ENCODE results near the gene GPC3.
"Not testable (repeated sequence)": the region's sequence is repeated elsewhere in the genome, so short reads cannot be mapped to it uniquely, and the experiment has no call there.

Gene GPC3

DNA sequence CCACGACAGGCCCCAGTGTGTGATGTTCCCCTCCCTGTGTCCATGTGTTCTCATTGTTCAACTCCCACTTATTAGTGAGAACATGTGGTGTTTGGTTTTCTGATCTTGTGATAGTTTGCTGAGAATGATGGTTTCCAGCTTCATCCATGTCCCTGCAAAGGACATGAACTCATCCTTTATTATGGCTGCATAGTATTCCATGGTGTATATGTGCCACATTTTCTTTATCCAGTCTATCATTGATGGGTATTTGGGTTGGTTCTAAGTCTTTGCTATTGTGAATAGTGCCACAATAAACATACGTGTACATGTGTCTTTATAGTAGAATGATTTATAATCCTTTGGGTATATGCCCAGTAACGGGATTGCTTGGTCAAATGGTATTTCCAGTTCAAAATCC is 97.3 kb downstream of the GPC3 start:
- DNase-seq (ENCODE audit: low read depth, low spot score) = not testable (repeated sequence)

DNA sequence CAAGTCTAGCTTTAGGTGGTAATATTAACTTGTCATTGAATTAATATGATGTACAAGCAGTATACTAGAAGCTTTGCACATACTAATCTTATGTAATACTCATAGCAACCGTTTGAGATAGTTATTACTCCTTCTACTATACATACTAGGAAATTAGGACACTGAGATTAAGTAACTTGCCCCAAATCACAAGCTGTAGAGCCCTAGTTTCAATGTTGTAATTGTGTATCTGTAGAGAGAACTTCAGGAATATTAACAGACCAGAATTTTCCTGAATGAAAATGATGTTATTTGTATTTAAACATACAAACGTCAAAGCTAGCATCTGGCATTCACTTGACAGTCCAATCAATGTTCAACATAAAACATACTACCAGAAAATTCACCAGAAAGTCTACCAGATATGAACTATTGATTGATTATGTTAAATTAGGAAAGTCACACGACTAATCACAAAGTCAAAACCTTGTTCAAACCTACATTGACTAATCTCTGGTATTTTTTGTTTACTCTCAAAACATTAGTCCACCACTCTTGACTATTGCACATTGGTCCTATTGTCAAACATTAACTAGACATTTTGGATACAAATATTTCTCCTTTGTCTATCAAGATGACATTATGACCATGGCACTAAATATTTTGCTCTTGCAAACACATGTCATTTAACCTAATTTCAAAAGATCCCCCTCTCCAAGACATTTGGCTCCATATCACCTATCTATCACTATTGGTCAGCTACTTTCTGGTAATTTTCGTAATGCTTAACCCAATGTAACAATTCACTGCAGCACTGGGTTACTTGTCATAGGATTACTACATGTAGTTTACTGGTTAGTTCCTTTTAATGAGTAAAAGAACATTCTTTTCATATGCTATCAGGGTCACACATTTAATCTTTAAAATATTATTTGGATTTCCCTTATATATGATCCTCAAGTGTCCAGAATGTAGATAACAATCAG is 100.7 kb downstream of the GPC3 start:
- DNase-seq (ENCODE audit: low read depth, low spot score) = no peak

DNA sequence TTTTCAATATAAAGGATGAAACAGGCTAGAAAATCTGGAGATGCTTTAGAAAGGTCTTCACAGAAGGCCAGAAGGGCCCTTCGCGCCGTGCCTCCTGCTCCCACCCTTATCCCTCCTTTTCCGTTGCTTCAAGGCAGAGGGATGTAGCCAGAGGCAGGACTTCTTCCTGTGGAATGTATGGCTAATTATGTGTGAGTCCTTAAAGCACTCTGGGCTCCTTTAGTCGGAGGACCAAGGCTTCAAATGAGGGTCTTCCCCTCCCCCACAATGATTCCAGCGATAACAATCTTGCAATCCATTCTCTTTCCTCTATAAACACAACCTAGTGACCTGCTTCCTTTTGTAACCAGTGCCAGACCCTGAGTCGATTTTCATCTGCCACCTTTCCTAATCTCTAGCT is 103.5 kb downstream of the GPC3 start:
- no peak for DNase-seq (ENCODE audit: low read depth, low spot score)

DNA sequence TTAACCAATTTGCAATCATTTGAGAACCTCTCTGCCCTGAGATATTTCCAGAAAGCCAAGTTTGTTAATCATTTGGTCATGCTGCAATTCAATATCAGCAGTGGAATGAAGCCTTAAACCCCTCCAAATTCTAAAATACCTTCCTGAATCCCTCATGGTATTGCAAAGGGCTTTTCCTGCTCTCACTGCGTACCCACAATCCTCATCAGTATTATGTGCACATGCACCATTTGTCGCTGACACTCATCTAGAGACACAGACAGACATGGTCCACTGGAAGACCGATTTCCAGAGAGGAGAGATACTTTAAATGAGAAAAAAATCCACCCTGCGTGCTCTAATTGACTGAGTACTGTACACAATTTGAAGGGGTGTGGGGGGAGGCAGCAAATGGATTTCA is 104.4 kb downstream of the GPC3 start:
- DNase-seq (ENCODE audit: low read depth, low spot score) = no peak

DNA sequence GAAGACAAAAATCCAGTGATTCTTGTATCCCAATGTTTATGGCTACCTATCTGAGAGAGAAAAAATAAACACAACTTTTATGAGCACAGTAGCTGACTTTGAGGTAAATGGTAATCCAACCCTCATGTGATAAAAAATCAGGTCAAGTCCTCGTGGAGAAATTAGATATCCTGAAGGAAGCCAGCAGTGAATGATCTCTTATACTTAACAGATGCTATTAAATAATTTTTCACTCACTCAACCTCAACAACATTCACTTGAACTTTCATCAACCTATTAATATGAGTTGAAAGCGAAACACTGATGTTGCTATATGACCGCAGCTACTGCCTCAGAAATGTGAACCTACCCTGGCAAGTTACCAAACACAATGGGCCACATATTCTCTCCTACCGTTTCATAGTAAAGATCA is 105.4 kb downstream of the GPC3 start:
- DNase-seq (ENCODE audit: low read depth, low spot score) = no peak

DNA sequence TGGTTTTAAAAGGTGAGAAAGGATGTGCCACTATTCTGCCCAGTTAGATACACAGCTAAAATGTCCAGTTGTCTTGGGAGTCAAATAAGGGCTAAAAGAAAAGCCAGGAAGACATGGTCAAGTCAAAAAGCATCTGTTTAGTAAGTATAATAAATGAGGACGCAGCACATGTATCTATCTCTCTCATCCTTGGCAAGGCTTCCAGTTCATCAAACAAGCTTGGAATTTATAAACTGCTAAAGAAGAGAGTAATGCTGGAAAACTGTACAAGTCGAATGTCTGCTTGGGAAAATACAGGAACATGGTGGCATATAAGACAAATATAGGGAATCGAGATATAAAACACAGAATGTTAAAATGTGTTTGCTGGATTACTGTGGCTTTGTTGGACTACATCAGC is 106.7 kb downstream of the GPC3 start:
- DNase-seq (ENCODE audit: low read depth, low spot score) = no peak

DNA sequence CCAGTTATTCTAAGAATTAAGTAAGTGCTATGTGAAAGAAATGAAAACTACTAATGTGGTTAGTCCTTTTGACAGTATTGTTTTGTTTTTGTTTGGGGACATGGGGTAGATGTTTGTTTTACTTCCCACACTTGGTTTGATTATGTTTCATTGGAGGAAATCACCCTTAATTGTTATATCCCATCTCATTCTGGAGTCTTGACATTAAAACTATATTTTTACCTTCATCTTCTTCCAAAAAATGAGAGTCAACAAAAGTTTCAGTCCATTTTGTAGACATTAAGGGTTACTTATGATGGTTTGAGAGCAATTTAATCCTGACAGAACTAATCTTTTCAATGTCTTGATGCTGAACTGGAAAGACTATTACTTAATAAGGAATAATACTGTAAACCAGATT is 108.7 kb downstream of the GPC3 start:
- no peak for DNase-seq (ENCODE audit: low read depth, low spot score)

DNA sequence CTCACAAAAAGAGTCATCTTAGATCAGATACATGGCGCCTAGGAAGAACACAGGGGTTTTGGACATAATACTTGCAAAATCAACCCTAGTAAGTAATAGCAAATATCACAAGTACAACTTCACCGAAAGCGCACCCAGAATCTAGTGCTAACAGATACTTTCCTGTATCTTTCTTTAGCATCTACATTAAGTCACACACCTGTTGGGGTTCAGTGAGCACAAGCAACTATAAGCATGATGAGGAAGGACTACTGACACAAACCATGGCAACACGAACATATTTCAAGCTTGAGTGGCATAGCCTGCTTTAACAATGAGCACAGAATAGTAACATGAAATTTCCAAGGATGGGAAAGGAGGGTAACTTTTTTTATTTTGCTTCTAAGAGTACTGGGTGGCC is 116.1 kb downstream of the GPC3 start:
- DNase-seq (ENCODE audit: low read depth, low spot score) = no peak

DNA sequence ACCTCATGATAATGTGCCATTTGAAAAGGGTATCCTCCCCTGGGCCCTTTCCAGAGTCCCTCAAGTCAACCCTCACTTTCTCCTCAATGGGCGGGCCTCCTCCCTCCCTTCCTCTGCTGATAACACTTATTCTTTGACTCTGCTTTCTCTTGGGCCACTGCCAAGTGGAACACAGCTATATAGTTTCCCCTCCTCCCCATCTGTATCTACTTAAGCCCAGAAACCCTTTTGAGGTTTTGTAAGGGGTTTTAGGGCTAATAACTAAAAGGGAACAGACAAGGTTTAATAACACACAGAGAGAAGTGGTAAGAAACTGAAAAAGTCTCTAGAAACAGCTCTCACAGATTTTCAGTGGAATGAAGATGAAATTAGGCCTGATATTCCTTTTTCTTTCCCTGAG is 116.7 kb downstream of the GPC3 start:
- no peak for DNase-seq (ENCODE audit: low read depth, low spot score)

DNA sequence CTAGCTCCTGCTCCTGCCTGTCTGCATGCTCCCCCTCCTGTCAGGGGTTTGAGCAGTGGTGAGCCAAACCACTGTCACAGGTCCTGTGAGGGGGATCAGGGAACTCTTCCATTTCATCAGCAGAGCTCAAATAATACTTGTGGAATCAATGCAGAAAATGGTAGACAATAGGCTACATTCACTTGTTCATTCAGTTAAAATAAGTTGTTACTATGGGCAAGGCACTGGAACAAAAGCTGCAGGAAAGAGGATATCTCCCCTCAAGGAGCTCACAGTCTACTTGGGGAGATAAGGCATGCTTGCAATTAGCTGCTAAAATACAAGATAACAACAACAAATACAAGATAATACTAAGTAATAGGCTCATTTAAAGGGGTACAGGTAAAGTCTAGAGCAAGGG is 117.1 kb downstream of the GPC3 start:
- DNase-seq (ENCODE audit: low read depth, low spot score) = no peak

DNA sequence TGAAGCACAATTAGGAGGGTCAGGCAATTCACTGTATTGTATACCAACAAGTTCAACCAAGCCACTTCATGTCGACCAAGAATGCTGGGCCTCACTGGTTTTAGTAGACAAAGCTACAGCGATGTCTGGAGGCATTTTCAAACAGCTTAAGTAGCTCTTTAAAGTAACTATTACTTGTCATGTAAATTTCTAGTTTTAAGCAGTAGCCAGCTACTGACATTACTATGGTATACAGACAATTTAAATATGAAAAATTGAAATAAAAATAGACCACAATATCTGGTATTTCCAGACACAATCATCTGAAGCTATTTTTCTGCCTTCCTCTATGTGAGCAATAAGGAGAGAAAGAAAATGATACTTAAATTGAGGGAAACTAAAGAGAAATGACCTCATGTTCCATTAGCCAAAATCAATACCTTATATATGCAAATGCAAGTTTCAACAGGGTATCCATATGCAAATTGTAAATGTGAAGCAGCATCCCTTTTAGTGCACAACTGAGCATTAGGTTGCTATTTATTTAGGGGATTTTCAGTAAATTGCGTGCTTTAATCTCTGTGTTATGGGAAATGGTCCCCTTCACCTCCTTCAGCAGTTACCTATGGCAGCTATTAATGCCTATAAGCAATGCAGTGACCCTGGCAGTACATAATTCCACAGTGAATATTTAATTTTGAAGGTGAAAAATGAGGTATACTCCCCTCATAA is 119.5 kb downstream of the GPC3 start:
- no peak for DNase-seq (ENCODE audit: low read depth, low spot score)

DNA sequence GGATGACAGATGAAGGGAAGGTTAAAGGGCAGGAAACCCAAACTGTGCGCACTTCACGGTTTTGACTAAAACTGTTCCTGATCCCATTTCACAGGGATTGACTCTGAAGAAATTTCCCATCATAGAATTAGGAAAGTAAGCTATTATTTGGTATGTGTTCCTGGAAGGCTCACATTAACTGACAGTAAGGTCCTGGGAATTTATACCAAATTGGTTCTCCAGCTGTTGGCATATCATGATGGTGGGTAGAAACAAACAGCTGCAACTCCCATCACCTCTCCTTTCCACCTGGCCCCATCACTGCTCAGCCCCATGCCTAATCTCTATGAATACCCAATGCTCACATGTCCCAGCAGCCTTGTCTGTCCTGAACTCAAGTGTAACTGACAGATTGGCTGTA is 121.2 kb downstream of the GPC3 start:
- no peak for DNase-seq (ENCODE audit: low read depth, low spot score)

DNA sequence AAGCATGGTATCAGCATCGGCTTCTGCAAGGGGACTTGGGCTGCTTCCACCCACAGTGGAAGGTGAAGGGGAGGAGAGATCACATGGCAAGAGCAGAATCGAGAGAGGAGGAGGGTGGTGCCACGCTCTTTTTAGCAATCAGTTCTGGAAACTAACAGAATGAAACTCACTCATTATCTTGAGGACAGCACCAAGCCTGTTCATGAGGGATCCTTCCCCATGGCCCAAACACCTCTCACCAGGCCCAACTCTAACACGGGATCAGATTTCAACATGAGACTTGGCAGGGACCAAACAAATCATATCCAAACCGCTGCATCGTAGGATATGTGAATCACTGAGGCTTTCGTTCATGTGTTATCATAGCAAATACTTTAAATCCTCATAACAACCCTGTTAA is 125.5 kb downstream of the GPC3 start:
- no peak for DNase-seq (ENCODE audit: low read depth, low spot score)

DNA sequence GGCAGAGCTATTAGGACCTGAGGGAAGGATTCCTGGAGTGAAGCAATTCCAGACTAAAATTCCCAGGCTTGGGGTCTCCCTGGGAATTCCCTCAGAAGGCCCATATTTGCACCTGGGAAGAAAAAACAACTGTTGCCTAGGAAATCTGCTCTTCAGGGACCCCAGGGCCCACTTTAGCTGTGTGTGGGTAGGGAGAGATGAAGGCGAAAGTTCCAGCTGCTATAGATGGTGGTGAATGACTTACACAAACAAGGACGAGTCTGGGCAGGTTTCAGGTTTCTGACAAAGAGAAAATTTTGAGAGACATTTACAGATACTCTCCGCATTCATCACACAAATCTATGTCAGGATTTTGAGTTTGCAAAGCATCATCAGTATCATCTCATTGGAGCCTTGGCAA is 126.1 kb downstream of the GPC3 start:
- no peak for DNase-seq (ENCODE audit: low read depth, low spot score)

DNA sequence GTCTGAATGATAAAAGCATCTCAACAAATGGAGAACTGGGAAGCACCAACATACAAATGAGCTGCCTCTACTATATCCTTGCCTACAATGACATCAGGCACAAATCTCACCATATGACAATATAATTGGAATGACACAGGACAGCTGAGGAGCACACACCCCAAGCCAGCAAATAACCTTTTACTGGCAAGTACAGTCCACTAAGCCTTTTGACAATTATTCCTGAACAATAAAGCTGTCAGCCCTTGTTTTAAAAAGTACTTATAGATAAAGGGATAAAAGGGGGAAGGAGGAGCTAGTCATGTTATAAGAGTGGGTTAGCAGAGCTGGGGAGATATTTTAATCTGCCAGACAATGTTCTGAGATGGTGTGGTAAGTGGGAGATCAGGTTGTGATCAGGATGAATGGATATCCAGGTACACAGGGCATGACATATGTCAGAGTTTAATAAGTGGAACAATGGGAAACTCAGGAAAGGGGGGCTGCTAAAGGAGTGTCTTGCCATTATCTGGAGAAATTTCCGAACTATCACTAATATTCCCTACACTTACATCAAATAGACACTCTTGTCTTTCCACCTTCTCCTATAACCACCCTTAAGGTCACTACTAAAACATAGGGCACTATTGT is 127.6 kb downstream of the GPC3 start:
- no peak for DNase-seq (ENCODE audit: low read depth, low spot score)

DNA sequence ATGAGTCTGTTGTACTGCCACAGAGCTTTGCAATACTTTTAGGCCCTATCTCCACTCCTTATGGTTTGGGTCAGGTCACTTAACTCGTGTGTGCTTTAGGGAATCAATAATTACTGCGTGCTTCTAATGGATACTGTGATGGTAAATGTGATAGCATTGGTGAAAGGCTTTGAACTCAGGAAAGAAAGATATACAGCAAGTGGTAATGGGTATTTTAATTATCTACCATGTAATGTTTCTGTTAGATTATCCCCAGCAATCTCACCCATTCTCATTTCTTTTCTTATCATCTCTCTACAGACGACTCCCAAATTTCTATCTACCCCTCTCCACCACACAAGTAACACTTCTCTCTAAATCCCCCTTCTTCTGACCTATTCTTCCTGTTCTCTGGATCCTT is 128.6 kb downstream of the GPC3 start:
- DNase-seq (ENCODE audit: low read depth, low spot score) = no peak

DNA sequence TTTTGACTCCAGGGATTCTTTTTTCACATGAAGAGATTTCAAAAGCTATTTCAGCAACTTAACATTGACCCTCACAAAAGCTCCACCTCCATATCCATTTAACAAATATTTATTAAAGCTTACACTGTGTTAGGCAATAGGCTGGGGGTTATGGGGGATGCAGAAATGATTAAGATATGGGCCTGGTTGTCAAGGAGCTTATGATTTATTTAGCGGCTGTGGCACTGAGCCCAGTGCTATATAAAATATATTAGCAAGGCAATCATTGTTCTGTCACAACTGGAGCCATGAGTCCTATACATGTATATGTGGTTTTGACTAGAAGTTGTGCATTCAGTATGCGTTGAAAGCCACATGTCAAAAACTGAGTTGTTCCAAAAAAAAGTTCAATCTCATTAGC is 131.1 kb downstream of the GPC3 start:
- DNase-seq (ENCODE audit: low read depth, low spot score) = no peak

DNA sequence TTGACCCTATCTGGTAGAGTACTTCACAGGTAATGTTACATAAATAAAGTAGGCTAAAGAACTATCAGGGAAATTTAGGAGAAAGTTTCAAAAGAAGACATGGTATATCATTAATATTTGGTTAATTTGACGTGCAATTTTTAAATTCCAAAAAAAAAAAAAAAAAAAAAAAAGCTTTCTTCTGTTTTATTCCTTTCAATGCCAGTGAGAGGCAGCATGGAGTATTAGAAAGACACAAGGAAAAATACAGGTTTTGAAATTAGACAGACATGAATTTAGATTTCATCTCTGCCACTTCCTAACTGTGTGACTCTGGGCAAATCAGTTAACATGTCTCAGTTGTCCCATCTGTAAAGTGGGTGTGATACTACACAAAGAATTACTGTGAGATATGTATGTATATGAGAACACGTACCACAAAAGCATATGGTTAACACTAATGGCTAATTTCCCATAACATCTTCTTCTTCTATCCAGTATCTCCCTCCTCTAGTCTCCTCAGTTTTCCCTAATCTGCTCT is 132.5 kb downstream of the GPC3 start:
- DNase-seq (ENCODE audit: low read depth, low spot score) = no peak

DNA sequence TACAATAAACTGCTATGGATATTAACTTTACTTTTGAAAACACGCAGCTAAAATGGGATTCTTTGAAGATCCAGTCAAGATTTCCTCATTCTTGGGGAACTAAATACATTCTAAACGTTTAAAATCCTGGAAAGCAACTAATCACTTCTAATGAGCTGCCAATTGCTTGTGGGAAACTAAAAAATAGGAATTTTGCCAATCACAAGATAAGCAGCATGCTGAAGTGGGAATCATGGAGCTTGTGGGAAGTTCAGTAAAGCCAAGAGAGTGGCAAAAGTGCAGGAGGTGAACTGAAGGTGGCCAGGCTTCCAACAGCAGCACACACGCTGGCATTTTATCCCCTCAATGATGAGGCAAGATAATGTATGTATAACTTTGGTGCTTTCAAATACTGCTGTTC is 133.0 kb downstream of the GPC3 start:
- no peak for DNase-seq (ENCODE audit: low read depth, low spot score)

DNA sequence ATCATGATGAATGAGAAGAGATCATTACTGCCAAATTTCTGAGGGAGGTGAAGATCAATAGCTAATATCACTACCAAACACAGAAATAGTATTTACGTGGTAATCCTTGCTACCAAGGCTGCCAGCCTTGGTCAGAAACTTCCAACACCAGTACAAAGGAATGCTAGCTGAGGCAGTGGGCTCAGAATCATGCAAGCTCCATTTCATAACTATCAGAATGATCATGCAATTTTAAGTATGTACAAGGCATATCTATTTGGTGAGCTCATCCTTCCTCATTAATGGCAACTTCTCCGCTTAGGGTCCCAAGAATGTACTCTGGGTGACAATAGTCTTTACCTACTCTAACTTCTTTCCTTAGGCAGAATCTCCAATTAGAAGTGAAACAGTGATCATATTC is 135.0 kb downstream of the GPC3 start:
- DNase-seq (ENCODE audit: low read depth, low spot score) = no peak

DNA sequence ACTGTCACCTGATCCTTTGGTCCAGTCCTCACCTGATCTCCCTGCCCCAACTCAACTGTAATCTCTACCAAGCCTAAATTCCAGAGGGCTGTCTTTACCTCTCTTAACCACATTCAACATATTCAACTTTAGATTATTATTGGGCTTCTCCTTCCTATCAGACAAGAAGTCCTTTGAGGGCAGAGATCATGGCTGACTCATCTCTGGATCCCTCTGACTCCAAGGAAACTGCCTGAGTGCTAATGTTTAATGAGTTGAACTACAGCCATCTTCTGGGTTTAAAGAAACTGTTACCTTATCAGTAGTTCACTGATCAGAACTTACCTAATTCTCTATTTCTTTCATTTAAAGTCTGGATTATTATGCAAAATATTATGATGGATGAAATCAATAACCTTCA is 135.7 kb downstream of the GPC3 start:
- DNase-seq (ENCODE audit: low read depth, low spot score) = no peak

DNA sequence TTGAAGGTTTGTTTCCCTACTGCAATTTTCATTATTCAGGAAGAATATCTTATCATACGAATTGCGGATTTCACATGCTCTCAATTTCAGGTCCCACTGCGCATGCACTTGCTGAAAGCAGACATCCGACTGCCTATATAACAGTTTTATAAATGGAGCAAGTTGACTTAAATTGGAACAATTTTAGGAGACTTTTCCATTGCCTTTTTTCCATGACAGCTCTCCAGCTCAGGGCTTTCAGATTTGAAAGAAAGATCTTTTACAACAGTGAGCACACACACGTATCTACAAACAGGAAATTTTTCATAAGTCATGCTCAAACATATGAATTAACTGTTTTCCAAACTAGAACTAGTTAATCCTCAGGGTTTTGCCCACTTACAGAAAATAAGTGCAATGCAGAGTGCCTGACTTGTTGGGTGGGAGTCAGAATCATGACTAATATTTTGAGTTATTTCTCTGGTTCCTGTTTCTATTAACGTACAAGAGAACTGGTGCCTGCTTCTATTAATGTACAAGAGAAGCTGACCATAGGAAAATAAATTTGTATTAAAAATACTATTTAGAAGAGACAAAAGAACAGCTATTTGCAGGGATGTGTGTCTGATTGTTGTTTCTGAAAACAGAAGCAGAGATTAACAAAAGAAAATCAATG is 137.9 kb downstream of the GPC3 start:
- DNase-seq (ENCODE audit: low read depth, low spot score) = no peak

Data from iPS DF 19.7 (cell line).